Stimulated activated memory B cell treated with anti-CD40 and anti-IgM and Interleukin-4, amounts not matched to agents 10 μg/mL and 1 μg/mL and 100 μg/mL, for 72 hours (primary cell): ENCODE measurements around the gene SYNE1.

Experiments used
- ATAC-seq: fragments of 150-1000 bp; cut with Tn5 transposase; 2 replicates; pipeline ENCODE4 v1.10.0; 2021
- H3K27ac Mint-ChIP-seq: one replicate; pipeline ENCODE4 v1.8.0; 2022; ENCODE audit warnings: mild to moderate bottlenecking, mixed read lengths
- H3K27me3 Mint-ChIP-seq: one replicate; pipeline ENCODE4 v1.8.0; 2022; ENCODE audit warnings: mixed read lengths
- H3K36me3 Mint-ChIP-seq: one replicate; pipeline ENCODE4 v1.8.0; 2022; ENCODE audit warnings: mixed read lengths
- H3K4me1 Mint-ChIP-seq: one replicate; pipeline ENCODE4 v1.8.0; 2022; ENCODE audit warnings: mixed read lengths
- H3K4me3 Mint-ChIP-seq: one replicate; pipeline ENCODE4 v1.8.0; 2022; ENCODE audit warnings: mild to moderate bottlenecking, moderate library complexity, mixed read lengths
- H3K9me3 Mint-ChIP-seq: one replicate; pipeline ENCODE4 v1.8.0; 2022; ENCODE audit warnings: mixed read lengths

The SYNE1 gene

DNA sequence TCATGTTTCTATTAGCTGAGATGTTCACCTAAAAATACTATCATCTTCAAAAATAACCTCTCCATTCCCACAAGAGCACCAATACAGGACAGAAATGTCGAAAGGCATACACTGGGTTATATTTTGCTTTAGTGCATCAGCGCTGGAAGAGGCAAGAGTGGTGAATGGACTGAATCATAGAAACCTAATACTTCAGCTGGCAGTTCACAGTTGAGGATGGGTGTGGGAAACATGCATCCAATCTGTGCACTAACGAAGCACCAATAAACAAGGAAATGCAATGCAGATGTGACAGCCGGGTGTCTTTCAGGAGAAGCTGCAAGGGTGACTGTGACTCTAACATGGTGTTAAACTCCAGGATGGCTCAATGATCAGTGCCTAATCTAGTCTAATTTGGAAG, 463.8 kb downstream of the SYNE1 start:
- Mint-ChIP-seq H3K36me3 (peaks cover 45% of the 10 kb centered on the region), H3K27ac (no peak overlapping the region)

GRCh38 chr6:152170702-152171667, 466.2 kb downstream of the SYNE1 start:
- Mint-ChIP-seq H3K27ac (peak overlapping the region; percentile 88), H3K9me3 (peaks cover 5% of the 10 kb centered on the region), H3K36me3 (peaks cover 50% of the 10 kb centered on the region), H3K4me1 (peaks cover 31% of the 10 kb centered on the region), H3K4me3 (peak overlapping the region; percentile 29), H3K27me3 (no peaks in the 10 kb centered on the region)
- ATAC-seq: peak; percentile 91

More for the DNA sequence above, 463.8 kb downstream of the SYNE1 start:
- Mint-ChIP-seq H3K4me1 (peaks cover 23% of the 10 kb centered on the region), H3K9me3 (peaks cover 5% of the 10 kb centered on the region), H3K27me3 (no peaks in the 10 kb centered on the region), H3K4me3 (no peak overlapping the region)
- ATAC-seq: no peak

DNA sequence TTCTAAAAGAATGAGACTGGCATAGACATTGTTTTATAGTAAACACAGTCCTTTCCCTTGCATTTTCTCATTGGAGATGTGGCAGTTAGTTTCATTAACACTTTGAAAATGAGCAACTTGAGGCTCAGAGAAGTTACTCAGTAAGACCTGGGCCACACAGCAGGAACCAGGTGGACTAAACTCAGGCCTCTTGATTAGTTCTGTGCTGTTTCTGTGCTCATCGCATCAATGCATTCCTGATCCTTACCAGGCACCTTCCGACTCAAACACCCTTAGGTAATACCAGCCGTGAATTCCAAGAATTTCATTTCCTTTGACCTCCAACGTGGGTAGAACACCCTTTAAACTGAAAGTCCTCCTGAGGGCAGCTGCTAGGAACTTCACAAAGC, 466.9 kb downstream of the SYNE1 start:
- H3K36me3 Mint-ChIP-seq: peaks cover 44% of the 10 kb centered on the region
- H3K27ac Mint-ChIP-seq: peak overlapping the region; percentile 88
- H3K4me1 Mint-ChIP-seq: peaks cover 31% of the 10 kb centered on the region
- H3K4me3 Mint-ChIP-seq: no peak overlapping the region
- ATAC-seq: no peak
- no peaks in the 10 kb centered on the region for H3K27me3 Mint-ChIP-seq
- H3K9me3 Mint-ChIP-seq: peaks cover 5% of the 10 kb centered on the region

- no peak for ATAC-seq
- H3K9me3 Mint-ChIP-seq: peaks cover 5% of the 10 kb centered on the region
- peaks cover 45% of the 10 kb centered on the region for H3K36me3 Mint-ChIP-seq
- no peaks in the 10 kb centered on the region for H3K27me3 Mint-ChIP-seq
- H3K27ac Mint-ChIP-seq: peak overlapping the region; percentile 85
- H3K4me3 Mint-ChIP-seq: peak overlapping the region; percentile 47
- H3K4me1 Mint-ChIP-seq: peaks cover 31% of the 10 kb centered on the region
Observed at GRCh38 chr6:152167641-152168603, 469.2 kb downstream of the SYNE1 start.

- ATAC-seq: no peak
- Mint-ChIP-seq H3K27ac (no peak overlapping the region), H3K9me3 (peaks cover 5% of the 10 kb centered on the region)
Observed at GRCh38 chr6:152166897-152167296, 470.3 kb downstream of the SYNE1 start.

DNA sequence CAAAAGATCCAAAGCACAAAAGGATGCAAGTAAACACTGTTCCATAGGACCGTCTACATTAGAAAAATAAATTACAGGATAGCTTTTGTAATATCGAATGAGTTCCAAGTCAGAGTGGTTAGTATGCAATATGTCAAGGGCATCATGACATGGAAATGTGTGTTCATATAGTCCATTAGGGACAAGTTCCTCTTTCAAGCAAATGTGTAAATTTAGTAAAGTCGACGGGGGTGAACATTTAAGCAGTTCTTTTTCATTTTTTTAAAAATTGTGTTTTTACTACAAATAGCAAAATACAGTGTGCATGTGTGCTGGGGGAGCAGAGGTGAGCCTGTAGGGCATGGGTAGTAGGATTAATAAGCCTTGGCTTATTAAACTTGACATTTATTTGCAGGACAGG, 470.7 kb downstream of the SYNE1 start:
- no peak overlapping the region for H3K27ac Mint-ChIP-seq
- peak overlapping the region; percentile 56 for H3K4me3 Mint-ChIP-seq
- H3K27me3 Mint-ChIP-seq: no peaks in the 10 kb centered on the region
- ATAC-seq: no peak
- H3K9me3 Mint-ChIP-seq: peaks cover 5% of the 10 kb centered on the region
- peaks cover 32% of the 10 kb centered on the region for H3K4me1 Mint-ChIP-seq
- H3K36me3 Mint-ChIP-seq: peaks cover 43% of the 10 kb centered on the region

More at GRCh38 chr6:152166897-152167296, 470.3 kb downstream of the SYNE1 start:
- Mint-ChIP-seq H3K36me3 (peaks cover 47% of the 10 kb centered on the region), H3K4me1 (peaks cover 32% of the 10 kb centered on the region), H3K27me3 (no peaks in the 10 kb centered on the region), H3K4me3 (no peak overlapping the region)

GRCh38 chr6:152164957-152165356, 472.2 kb downstream of the SYNE1 start:
- Mint-ChIP-seq H3K4me1 (peaks cover 31% of the 10 kb centered on the region), H3K9me3 (no peaks in the 10 kb centered on the region), H3K4me3 (no peak overlapping the region), H3K27me3 (no peaks in the 10 kb centered on the region), H3K27ac (no peak overlapping the region), H3K36me3 (peaks cover 35% of the 10 kb centered on the region)
- no peak for ATAC-seq

DNA sequence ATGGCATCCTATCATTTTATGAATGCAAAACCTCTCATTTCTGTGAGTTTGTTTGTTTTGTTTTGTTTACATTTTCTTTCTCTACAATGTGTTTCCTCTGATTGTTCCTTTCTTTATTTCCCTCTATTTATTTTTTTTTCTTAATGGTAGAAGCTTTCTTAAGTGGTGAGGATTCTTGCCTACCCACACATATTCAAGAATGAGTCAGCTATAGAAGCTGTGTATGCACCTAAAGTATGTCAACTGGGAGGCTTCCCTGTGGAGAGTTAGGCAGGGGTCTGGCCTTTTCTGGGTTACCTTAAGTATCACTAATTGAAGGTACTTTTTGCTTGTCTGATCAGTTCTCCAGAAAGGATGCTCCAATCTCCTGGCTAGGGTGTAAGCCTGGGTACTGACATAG, 475.7 kb downstream of the SYNE1 start:
- H3K36me3 Mint-ChIP-seq: peaks cover 40% of the 10 kb centered on the region
- H3K4me3 Mint-ChIP-seq: no peak overlapping the region
- no peaks in the 10 kb centered on the region for H3K27me3 Mint-ChIP-seq
- H3K9me3 Mint-ChIP-seq: no peaks in the 10 kb centered on the region
- H3K27ac Mint-ChIP-seq: no peak overlapping the region
- H3K4me1 Mint-ChIP-seq: peaks cover 27% of the 10 kb centered on the region
- peak; percentile 46 for ATAC-seq

- Mint-ChIP-seq H3K4me3 (no peak overlapping the region), H3K36me3 (peaks cover 48% of the 10 kb centered on the region), H3K27me3 (no peaks in the 10 kb centered on the region), H3K27ac (peak overlapping the region; percentile 85), H3K9me3 (no peaks in the 10 kb centered on the region), H3K4me1 (peaks cover 27% of the 10 kb centered on the region)
- peak; percentile 94 for ATAC-seq
Observed at GRCh38 chr6:152160346-152160745, 476.8 kb downstream of the SYNE1 start.

DNA sequence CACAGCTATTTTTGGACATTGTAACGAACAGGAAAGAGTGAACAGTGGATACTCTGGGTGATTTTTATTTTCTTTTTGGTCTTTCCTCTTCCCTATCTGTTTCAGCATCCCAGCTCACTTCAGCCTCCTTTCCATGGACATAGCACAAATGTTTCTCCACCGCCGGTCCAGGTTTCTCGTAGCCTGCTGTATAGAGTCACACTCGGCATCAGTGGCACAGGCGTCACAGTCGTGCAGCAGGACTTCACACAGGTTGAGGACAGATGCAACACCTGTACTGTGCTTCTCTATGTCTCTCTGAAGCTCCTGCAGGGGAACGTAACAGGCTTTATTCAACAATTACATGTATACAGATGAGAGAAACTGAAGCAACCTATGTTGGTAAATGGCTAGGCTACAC, 481.4 kb downstream of the SYNE1 start:
- H3K27ac Mint-ChIP-seq: no peak overlapping the region
- peaks cover 14% of the 10 kb centered on the region for H3K4me1 Mint-ChIP-seq
- no peaks in the 10 kb centered on the region for H3K9me3 Mint-ChIP-seq
- no peak for ATAC-seq
- H3K4me3 Mint-ChIP-seq: no peak overlapping the region
- peaks cover 47% of the 10 kb centered on the region for H3K36me3 Mint-ChIP-seq
- no peaks in the 10 kb centered on the region for H3K27me3 Mint-ChIP-seq

- Mint-ChIP-seq H3K27ac (no peak overlapping the region), H3K9me3 (no peaks in the 10 kb centered on the region), H3K4me1 (peaks cover 4% of the 10 kb centered on the region), H3K4me3 (no peak overlapping the region), H3K36me3 (peaks cover 52% of the 10 kb centered on the region), H3K27me3 (no peaks in the 10 kb centered on the region)
- no peak for ATAC-seq
Observed at GRCh38 chr6:152154559-152155356, 482.4 kb downstream of the SYNE1 start.

GRCh38 chr6:152151920-152152319, 485.2 kb downstream of the SYNE1 start:
- H3K4me3 Mint-ChIP-seq: no peak overlapping the region
- no peak overlapping the region for H3K27ac Mint-ChIP-seq
- no peaks in the 10 kb centered on the region for H3K9me3 Mint-ChIP-seq
- H3K4me1 Mint-ChIP-seq: peaks cover under 1% of the 10 kb centered on the region
- peaks cover 57% of the 10 kb centered on the region for H3K36me3 Mint-ChIP-seq
- no peak for ATAC-seq
- no peaks in the 10 kb centered on the region for H3K27me3 Mint-ChIP-seq

DNA sequence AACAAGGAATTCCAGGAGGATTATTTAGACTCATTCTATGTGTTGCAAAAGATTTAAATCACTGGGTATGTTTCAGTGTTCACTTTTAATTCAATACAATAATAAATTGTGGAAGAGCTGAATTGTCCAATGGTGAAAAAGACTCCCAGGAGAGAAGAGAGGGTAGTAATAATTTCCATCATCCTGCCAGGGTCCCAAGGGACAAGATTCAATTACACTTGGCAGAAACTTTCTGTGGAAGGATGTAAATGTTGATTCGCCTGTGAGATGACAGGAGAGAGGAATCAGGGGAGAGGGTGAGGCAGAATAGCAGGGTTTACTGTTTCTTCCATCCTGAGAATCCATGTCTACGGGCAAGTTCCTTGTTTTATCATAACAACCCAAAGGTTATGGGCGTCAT, 487.0 kb downstream of the SYNE1 start:
- Mint-ChIP-seq H3K27me3 (no peaks in the 10 kb centered on the region), H3K27ac (no peak overlapping the region), H3K9me3 (no peaks in the 10 kb centered on the region), H3K4me3 (no peak overlapping the region), H3K36me3 (peaks cover 55% of the 10 kb centered on the region), H3K4me1 (peaks cover 6% of the 10 kb centered on the region)
- ATAC-seq: no peak

GRCh38 chr6:152148412-152148811, 488.8 kb downstream of the SYNE1 start:
- H3K4me3 Mint-ChIP-seq: no peak overlapping the region
- no peak for ATAC-seq
- H3K4me1 Mint-ChIP-seq: peaks cover 6% of the 10 kb centered on the region
- H3K27ac Mint-ChIP-seq: no peak overlapping the region
- no peaks in the 10 kb centered on the region for H3K27me3 Mint-ChIP-seq
- peaks cover 69% of the 10 kb centered on the region for H3K36me3 Mint-ChIP-seq
- no peaks in the 10 kb centered on the region for H3K9me3 Mint-ChIP-seq
